ENCODE measurements around the gene SENP7. TPM values are rescaled to one million over a fixed set of nuclear protein-coding genes. Genes with fewer than 3 reads are reported as not detected.
A peak's percentile ranks its signal among the peaks of the same experiment; 100 is the strongest.
"Not testable (repeated sequence)": the region's sequence is repeated elsewhere in the genome, so short reads cannot be mapped to it uniquely, and the experiment has no call there.

SENP7 gene
- total and polyA plus RNA-seq, 4 experiments from 2014 or later = 9.7 to 69.8 (median 40.8) TPM

DNA sequence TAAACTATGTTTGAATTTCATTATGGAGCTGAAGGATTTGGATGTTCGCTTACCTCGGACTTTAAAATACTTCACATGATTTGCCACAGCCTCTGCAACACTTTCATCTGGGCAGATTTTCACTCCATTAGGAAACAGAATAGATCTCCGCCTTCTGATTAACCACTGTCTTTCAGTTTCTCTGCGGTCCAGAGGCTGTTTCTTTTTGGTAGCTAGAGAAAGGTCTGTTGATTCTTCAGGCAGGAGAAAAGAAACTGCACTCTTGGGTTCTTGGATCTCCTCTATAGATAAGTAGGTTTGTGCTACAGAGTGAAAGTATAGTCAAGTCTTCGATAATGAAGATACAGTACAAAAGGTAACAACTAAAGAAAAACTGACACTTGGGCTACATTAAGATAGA lies 193.5 kb downstream of the SENP7 start:
- Mint-ChIP-seq H3K4me1 (no peaks in the 10 kb centered on the region), H3K4me3 (no peak overlapping the region), H3K36me3 (peaks cover 4 to 7% of the 10 kb centered on the region in 2 donors), H3K9me3 (no peaks in the 10 kb centered on the region), H3K27ac (peak overlapping the region in 1 of 7 donors; percentile 40), H3K27me3 (no peaks in the 10 kb centered on the region)
- H3K9me3 ChIP-seq (ENCODE audit: control insufficient read depth in 1 of 2, low read length in 2 of 2) = no peaks in the 10 kb centered on the region
- H3K27me3 ChIP-seq (ENCODE audit: insufficient read depth, low read length) = no peaks in the 10 kb centered on the region
- ChIA-PET POLR2A (ENCODE audit: partially characterized antibody) (no interaction called here), CTCF (ENCODE audit: partially characterized antibody) (no interaction called here)
- H3K4me1 ChIP-seq (ENCODE audit: insufficient read depth, low read length) = no peaks in the 10 kb centered on the region
- H3K4me3 ChIP-seq (ENCODE audit: low read length in 2 of 2) = no peak overlapping the region
- intact Hi-C loops (cut with micrococcal nuclease) = no loop called here
- H3K27ac ChIP-seq (ENCODE audit: low read depth, low read length) = no peak overlapping the region
- no peak for DNase-seq
- H3K36me3 ChIP-seq (ENCODE audit: insufficient read depth, low read length) = no peaks in the 10 kb centered on the region

GRCh38 chr3:101312545-101312944 lies 200.5 kb downstream of the SENP7 start:
- H3K36me3 Mint-ChIP-seq = peaks cover 22 to 44% of the 10 kb centered on the region in 2 donors
- Histone ChIP-seq H3K9me3 (ENCODE audit: control insufficient read depth in 1 of 2, low read length in 2 of 2) (peaks cover 0 to 12% of the 10 kb centered on the region in 2 donors), H3K27ac (ENCODE audit: low read depth, low read length) (no peak overlapping the region), H3K4me1 (ENCODE audit: insufficient read depth, low read length) (no peaks in the 10 kb centered on the region), H3K36me3 (ENCODE audit: insufficient read depth, low read length) (no peaks in the 10 kb centered on the region), H3K27me3 (ENCODE audit: insufficient read depth, low read length) (no peaks in the 10 kb centered on the region), H3K4me3 (ENCODE audit: low read length in 2 of 2) (no peak overlapping the region)
- no peaks in the 10 kb centered on the region for H3K4me1 Mint-ChIP-seq
- CTCF ChIA-PET (ENCODE audit: partially characterized antibody) = no interaction called here
- H3K27ac Mint-ChIP-seq = no peak overlapping the region
- H3K4me3 Mint-ChIP-seq = no peak overlapping the region
- H3K27me3 Mint-ChIP-seq = no peaks in the 10 kb centered on the region
- no peak for DNase-seq
- intact Hi-C loops (cut with micrococcal nuclease) = no loop called here
- H3K9me3 Mint-ChIP-seq = peaks cover 0 to 27% (median 22%) of the 10 kb centered on the region in 8 donors
- POLR2A ChIA-PET (ENCODE audit: partially characterized antibody) = no interaction called here

- H3K9me3 ChIP-seq (ENCODE audit: control insufficient read depth in 1 of 2, low read length in 2 of 2) = peaks cover 0 to 12% of the 10 kb centered on the region in 2 donors
- ChIA-PET POLR2A (ENCODE audit: partially characterized antibody) (no interaction called here), CTCF (ENCODE audit: partially characterized antibody) (no interaction called here)
- Mint-ChIP-seq H3K4me3 (no peak overlapping the region), H3K36me3 (peaks cover 28 to 51% of the 10 kb centered on the region in 2 donors), H3K27me3 (no peaks in the 10 kb centered on the region), H3K4me1 (no peaks in the 10 kb centered on the region), H3K9me3 (peaks cover 0 to 35% (median 27%) of the 10 kb centered on the region in 8 donors), H3K27ac (no peak overlapping the region)
- no peak overlapping the region for H3K27ac ChIP-seq (ENCODE audit: low read depth, low read length)
- no peak for DNase-seq
- no peaks in the 10 kb centered on the region for H3K27me3 ChIP-seq (ENCODE audit: insufficient read depth, low read length)
- no peak overlapping the region for H3K4me3 ChIP-seq (ENCODE audit: low read length in 2 of 2)
- H3K4me1 ChIP-seq (ENCODE audit: insufficient read depth, low read length) = no peaks in the 10 kb centered on the region
- H3K36me3 ChIP-seq (ENCODE audit: insufficient read depth, low read length) = no peaks in the 10 kb centered on the region
- intact Hi-C loops (cut with micrococcal nuclease) = no loop called here
These were observed 201.3 kb downstream of the SENP7 start for GRCh38 chr3:101311676-101312075.

DNA sequence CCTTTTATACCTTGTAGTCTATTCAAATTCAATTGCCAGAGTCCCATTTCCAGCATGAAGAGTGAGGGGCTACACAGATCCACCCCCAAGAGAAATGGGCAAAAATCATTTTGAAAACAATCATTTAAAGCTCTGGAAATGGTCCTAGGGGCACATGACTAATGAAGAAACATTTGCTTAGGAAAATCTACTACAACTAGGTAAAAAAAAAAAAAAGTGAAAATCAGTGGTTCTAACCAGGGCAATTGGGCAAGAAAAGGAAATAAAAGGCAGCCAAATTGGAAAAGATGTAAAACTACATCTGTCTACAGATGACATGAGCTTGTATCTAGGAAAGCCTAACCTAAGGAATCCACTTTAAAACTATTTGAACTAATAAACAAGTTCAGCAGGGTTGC lies 202.0 kb downstream of the SENP7 start:
- Mint-ChIP-seq H3K27me3 (no peaks in the 10 kb centered on the region), H3K27ac (peak overlapping the region in 1 of 7 donors; percentile 64), H3K36me3 (peaks cover 32 to 56% of the 10 kb centered on the region in 2 donors), H3K4me3 (no peak overlapping the region), H3K9me3 (peaks cover 0 to 41% (median 29%) of the 10 kb centered on the region in 8 donors), H3K4me1 (no peaks in the 10 kb centered on the region)
- ChIA-PET POLR2A (ENCODE audit: partially characterized antibody) (no interaction called here), CTCF (ENCODE audit: partially characterized antibody) (interaction anchor here (1.1 kb wide), 1 partner anchor 14 kb away, joined by 4 read pairs; no protein-coding TSS in a partner anchor)
- Histone ChIP-seq H3K4me3 (ENCODE audit: low read length in 2 of 2) (no peak overlapping the region), H3K27me3 (ENCODE audit: insufficient read depth, low read length) (no peaks in the 10 kb centered on the region), H3K4me1 (ENCODE audit: insufficient read depth, low read length) (no peaks in the 10 kb centered on the region), H3K9me3 (ENCODE audit: control insufficient read depth in 1 of 2, low read length in 2 of 2) (peaks cover 0 to 12% of the 10 kb centered on the region in 2 donors), H3K36me3 (ENCODE audit: insufficient read depth, low read length) (no peaks in the 10 kb centered on the region), H3K27ac (ENCODE audit: low read depth, low read length) (no peak overlapping the region)
- DNase-seq = no peak
- intact Hi-C loops (cut with micrococcal nuclease) = no loop called here

- CTCF ChIA-PET (ENCODE audit: partially characterized antibody) = not testable (repeated sequence)
- Mint-ChIP-seq H3K9me3 (peaks cover 2 to 43% (median 29%) of the 10 kb centered on the region in 8 donors), H3K36me3 (peaks cover 36 to 62% of the 10 kb centered on the region in 2 donors)
These were observed 204.8 kb downstream of the SENP7 start for GRCh38 chr3:101308147-101308772.

GRCh38 chr3:101303836-101304235 lies 209.2 kb downstream of the SENP7 start:
- intact Hi-C loops (cut with micrococcal nuclease) = no loop called here
- Histone ChIP-seq H3K27me3 (ENCODE audit: insufficient read depth, low read length) (no peaks in the 10 kb centered on the region), H3K4me3 (ENCODE audit: low read length in 2 of 2) (no peak overlapping the region), H3K4me1 (ENCODE audit: insufficient read depth, low read length) (no peaks in the 10 kb centered on the region), H3K27ac (ENCODE audit: low read depth, low read length) (no peak overlapping the region), H3K36me3 (ENCODE audit: insufficient read depth, low read length) (no peaks in the 10 kb centered on the region), H3K9me3 (ENCODE audit: control insufficient read depth in 1 of 2, low read length in 2 of 2) (peaks cover 0 to 8% of the 10 kb centered on the region in 2 donors)
- no peaks in the 10 kb centered on the region for H3K27me3 Mint-ChIP-seq
- POLR2A ChIA-PET (ENCODE audit: partially characterized antibody) = no interaction called here
- H3K4me3 Mint-ChIP-seq = no peak overlapping the region
- DNase-seq = no peak
- CTCF ChIA-PET (ENCODE audit: partially characterized antibody) = no interaction called here
- peaks cover 0 to 1% (median 0%) of the 10 kb centered on the region in 4 donors for H3K4me1 Mint-ChIP-seq
- H3K9me3 Mint-ChIP-seq = peaks cover 2 to 36% (median 23%) of the 10 kb centered on the region in 8 donors
- H3K36me3 Mint-ChIP-seq = peaks cover 25 to 44% of the 10 kb centered on the region in 2 donors
- no peak overlapping the region for H3K27ac Mint-ChIP-seq

More at GRCh38 chr3:101308147-101308772, 204.8 kb downstream of the SENP7 start:
- POLR2A ChIA-PET (ENCODE audit: partially characterized antibody); H3K27ac ChIP-seq (ENCODE audit: low read depth, low read length); H3K4me1 ChIP-seq (ENCODE audit: insufficient read depth, low read length); intact Hi-C loops (cut with micrococcal nuclease); DNase-seq; H3K4me3 Mint-ChIP-seq; H3K36me3 ChIP-seq (ENCODE audit: insufficient read depth, low read length); H3K27me3 Mint-ChIP-seq; H3K4me1 Mint-ChIP-seq; H3K27me3 ChIP-seq (ENCODE audit: insufficient read depth, low read length); H3K4me3 ChIP-seq (ENCODE audit: low read length in 2 of 2): not testable (repeated sequence)
- peak overlapping the region in 1 of 7 donors; percentile 35 for H3K27ac Mint-ChIP-seq
- peaks cover 0 to 12% of the 10 kb centered on the region in 2 donors for H3K9me3 ChIP-seq (ENCODE audit: control insufficient read depth in 1 of 2, low read length in 2 of 2)

DNA sequence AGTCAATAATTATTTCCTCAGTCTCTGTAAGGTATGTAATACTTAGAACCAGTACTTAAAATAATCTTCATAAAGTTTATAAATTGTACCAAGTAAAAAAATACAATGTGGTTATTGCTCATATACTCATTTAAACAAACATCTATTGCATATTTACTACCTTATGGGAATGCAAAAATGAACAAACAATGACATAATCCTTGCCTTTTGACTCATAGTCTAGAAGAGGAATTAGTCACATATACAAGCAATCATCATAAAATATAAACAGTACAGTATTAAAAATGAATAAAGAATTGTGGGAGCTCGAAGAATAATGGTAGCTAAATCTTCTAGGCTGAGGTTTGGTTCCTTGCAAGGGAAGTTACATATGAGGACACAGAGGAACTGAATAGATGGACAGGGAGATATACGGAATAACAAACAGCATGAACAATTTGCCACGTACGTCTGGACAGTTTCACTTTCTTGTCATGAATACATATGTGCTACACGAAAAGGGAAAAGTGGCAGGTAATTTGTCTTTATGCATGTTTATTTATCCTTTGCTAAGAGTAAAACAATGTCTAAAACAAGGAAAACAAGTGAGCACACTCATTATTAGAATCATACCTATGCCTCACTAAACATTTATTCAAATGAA lies 209.8 kb downstream of the SENP7 start:
- Histone ChIP-seq H3K4me1 (ENCODE audit: insufficient read depth, low read length) (no peaks in the 10 kb centered on the region), H3K36me3 (ENCODE audit: insufficient read depth, low read length) (no peaks in the 10 kb centered on the region), H3K27ac (ENCODE audit: low read depth, low read length) (no peak overlapping the region), H3K4me3 (ENCODE audit: low read length in 2 of 2) (no peak overlapping the region), H3K27me3 (ENCODE audit: insufficient read depth, low read length) (no peaks in the 10 kb centered on the region), H3K9me3 (ENCODE audit: control insufficient read depth in 1 of 2, low read length in 2 of 2) (peaks cover 0 to 3% of the 10 kb centered on the region in 2 donors)
- Mint-ChIP-seq H3K27me3 (no peaks in the 10 kb centered on the region), H3K4me1 (peaks cover 0 to 1% (median 0%) of the 10 kb centered on the region in 4 donors), H3K27ac (no peak overlapping the region), H3K4me3 (no peak overlapping the region), H3K36me3 (peaks cover 24 to 40% of the 10 kb centered on the region in 2 donors), H3K9me3 (peaks cover 2 to 34% (median 22%) of the 10 kb centered on the region in 8 donors)
- intact Hi-C loops (cut with micrococcal nuclease) = no loop called here
- ChIA-PET CTCF (ENCODE audit: partially characterized antibody) (no interaction called here), POLR2A (ENCODE audit: partially characterized antibody) (no interaction called here)
- DNase-seq = no peak
